GM21360 (cell line): Measurements from ENCODE around the gene UBR2.
"Not testable (repeated sequence)": the region's sequence is repeated elsewhere in the genome, so short reads cannot be mapped to it uniquely, and the experiment has no call there.

Experiments
- ATAC-seq: cut with Tn5 transposase; IDR thresholded peaks from one replicate; pipeline ENCODE4 v1.9.1; 2021; ENCODE audit warnings: mild to moderate bottlenecking, moderate library complexity; ENCODE audit not compliant: unreplicated experiment

The UBR2 gene

GRCh38 chr6:42690151-42690702 is 126.4 kb downstream of the UBR2 start:
- ATAC-seq = no peak

DNA sequence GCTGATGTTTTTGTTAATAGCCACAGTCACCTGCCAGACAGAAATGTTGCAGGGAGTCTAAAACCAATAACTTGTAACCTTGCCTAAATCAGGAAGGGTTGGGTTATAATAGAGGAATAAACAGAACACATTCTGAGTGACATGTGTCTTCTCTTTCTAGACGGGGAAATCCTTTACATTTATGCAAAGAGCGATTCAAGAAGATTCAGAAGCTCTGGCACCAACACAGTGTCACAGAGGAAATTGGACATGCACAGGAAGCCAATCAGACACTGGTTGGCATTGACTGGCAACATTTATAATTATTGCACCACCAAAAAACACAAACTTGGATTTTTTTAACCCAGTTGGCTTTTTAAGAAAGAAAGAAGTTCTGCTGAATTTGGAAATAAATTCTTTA is 127.0 kb downstream of the UBR2 start:
- ATAC-seq = no peak

GRCh38 chr6:42692137-42692911 is 128.5 kb downstream of the UBR2 start:
- ATAC-seq = no peak

GRCh38 chr6:42693725-42694323 is 130.0 kb downstream of the UBR2 start:
- ATAC-seq = no peak

- no peak for ATAC-seq
Observed at GRCh38 chr6:42694586-42694985, 130.8 kb downstream of the UBR2 start.

- ATAC-seq = no peak
Observed at GRCh38 chr6:42696526-42697267, 132.9 kb downstream of the UBR2 start.

- ATAC-seq = no peak
Observed at GRCh38 chr6:42697268-42697655, 133.4 kb downstream of the UBR2 start.

DNA sequence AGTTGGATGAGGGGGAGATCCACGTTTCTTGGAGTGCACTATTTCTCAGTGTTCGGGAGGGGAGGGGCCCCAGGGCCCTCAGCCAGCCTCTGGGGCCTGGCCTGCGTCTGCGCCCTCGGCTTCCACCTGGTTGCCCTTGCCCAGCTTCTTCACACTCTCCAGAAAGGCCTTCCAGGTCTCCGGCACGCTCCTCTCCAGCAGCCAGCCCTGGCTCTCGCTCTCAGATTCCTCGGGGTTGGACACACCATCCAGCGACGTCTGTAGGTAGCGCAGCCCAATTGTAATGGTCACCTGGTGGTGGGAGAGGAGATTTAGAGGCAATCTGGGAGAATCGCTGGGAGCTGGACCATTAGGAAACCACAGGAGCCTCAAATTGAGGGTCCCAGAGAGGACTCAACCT is 134.4 kb downstream of the UBR2 start:
- ATAC-seq = no peak

- ATAC-seq = no peak
Observed at GRCh38 chr6:42702200-42702599, 138.4 kb downstream of the UBR2 start.

- not testable (repeated sequence) for ATAC-seq
Observed at GRCh38 chr6:42702786-42703185, 139.0 kb downstream of the UBR2 start.

GRCh38 chr6:42704251-42704936 is 140.6 kb downstream of the UBR2 start:
- no peak for ATAC-seq

DNA sequence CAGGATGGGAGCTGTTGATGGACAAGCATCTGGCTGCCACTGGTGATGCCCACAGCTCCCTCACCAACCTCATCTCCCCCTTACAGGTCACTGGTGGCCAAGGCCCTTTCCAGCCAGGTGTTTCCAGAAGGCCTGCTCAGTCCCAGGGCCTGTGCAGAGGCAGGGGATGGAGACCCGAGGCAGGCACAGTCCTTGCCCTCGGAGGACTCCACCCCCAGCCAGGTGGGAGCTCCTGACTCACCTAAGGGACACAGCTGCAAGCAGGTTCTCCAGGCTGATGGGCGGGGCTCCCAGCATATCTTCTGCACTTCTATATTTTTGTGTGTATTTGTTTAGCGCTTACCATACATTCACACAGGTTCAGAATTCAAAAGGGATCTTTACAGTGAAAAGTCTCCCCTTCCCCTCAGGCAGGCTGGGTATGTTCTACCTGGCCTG is 141.1 kb downstream of the UBR2 start:
- no peak for ATAC-seq

- no peak for ATAC-seq
Observed at GRCh38 chr6:42707595-42707994, 143.8 kb downstream of the UBR2 start.

DNA sequence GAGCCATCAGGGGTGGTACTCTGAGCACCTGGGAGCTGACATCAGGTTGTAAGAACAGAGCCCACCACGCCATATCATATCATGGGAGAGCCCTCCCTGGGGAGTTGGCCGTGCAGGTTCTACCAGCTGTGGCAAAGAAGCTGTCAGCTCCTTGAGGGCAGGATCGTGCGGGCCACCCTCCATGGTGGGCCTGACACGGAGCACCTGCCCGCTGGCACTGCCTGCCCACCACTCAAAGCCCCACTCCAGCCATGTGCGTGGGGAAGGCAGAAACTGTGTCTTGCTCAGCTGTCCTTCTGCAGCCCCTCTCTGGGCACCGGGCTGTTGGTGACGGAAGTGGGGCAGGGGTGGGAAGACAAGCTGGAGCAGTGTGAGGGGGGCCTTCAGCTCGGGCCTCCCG is 144.3 kb downstream of the UBR2 start:
- no peak for ATAC-seq

- ATAC-seq = no peak
Observed at GRCh38 chr6:42709871-42710270, 146.0 kb downstream of the UBR2 start.

GRCh38 chr6:42710316-42710715 is 146.5 kb downstream of the UBR2 start:
- ATAC-seq = no peak

DNA sequence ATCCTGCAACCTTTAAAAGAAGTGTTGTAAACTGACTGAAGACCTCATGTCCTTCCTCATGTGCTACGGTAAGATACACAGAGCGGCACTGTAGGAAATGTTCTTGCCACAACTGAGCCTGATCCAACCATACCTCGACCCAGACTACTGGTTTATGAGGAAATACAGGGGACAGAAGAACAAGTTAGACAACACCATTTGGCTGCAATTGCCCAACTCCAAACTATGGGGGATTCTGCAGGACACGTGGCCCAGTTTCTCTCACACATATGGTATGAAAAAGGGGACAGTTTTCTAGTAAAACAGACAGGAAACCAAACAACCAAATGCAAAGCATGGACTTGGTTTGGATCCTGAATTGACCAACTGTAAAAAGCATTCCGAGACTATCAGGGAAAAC is 148.1 kb downstream of the UBR2 start:
- ATAC-seq = no peak

DNA sequence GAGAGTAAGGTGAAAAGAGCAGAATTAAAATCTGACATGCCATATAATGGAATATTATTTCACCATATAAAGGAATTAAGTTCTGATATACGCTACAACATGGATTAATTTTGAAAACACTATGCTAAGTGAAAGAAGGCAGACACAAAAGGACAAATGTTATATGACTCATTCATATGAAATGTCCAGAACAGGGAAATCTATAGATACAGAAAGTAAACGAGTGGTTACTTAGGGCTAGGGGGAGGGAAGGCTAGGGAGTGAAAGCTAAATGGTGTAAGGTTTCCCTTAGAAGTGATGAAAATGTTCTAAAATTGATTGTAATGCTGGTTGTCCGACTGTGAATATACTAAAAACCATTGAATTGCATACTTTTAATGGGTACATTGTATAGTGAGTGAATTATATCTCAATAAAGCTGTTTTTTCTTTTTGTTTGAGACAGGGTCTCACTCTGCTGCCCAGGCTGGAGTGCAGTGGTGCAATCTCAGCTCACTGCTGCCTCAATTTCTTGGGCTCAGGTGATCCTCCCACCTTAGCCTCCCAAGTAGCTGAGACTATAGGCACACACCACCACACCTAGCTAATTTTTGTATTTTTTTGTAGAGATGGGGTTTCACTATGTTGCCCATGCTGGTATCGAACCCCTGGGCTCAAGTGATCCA is 150.4 kb downstream of the UBR2 start:
- no peak for ATAC-seq

- ATAC-seq = no peak
Observed at GRCh38 chr6:42715871-42716270, 152.0 kb downstream of the UBR2 start.

DNA sequence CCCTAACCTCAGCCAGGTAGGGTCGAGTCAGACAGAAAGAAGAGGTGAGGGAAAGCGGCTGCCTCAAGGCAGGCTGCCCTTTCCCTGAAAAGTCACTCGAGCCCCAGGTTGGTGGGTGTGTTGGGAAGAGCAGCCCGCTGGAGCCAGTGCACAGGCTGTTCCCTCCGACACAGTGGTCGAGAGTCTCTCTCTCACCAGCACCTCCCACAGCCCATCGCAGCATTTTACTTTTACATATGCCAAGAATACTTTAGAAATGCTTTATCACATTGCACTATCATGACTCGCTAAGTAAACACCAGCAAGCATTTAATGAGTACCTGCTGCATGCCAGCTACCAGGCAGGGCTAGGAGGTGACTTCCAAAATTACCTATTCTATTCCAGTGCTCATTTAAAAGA is 156.9 kb downstream of the UBR2 start:
- ATAC-seq = no peak

- no peak for ATAC-seq
Observed at GRCh38 chr6:42722497-42722896, 158.7 kb downstream of the UBR2 start, which contains the start of gene PRPH2. Gene PRPH2 (minus strand): TSS chr6:42722597. CDS start chr6:42722334, 263 bp downstream.
